HCT116 (cell line): Measurements from ENCODE around the gene CFAP61.

Experiments used
- CEBPB ChIP-seq: IDR thresholded peaks from 2 replicates; pipeline ENCODE4 v1.6.1; 2012; ENCODE audit warnings: low read depth
- CTCF ChIP-seq, 3 experiments: fragments of 200-600 bp in 1 of 3; sonication (generic) in 1 of 3; IDR thresholded peaks in 2 of 3; conservative IDR thresholded peaks in 1 of 3; 2 replicates each; pipeline ENCODE4 v1.5.1; 2012 to 2017; ENCODE audit warnings: low read depth in 2 of 3, low read length in 2 of 3, antibody characterized with exemption in 1 of 3, borderline replicate concordance in 1 of 3, control low read depth in 1 of 3, mild to moderate bottlenecking in 1 of 3, mixed read lengths in 1 of 3, mixed run types in 1 of 3, moderate library complexity in 1 of 3; ENCODE audit not compliant: insufficient read depth in 1 of 3
- EZH2 ChIP-seq: fragments of 200-600 bp; sonication (generic); IDR thresholded peaks from 2 replicates; pipeline ENCODE4 v1.6.1; 2017; ENCODE audit warnings: antibody characterized with exemption, mixed run types
- MAX ChIP-seq: IDR thresholded peaks from 2 replicates; pipeline ENCODE4 v1.6.1; 2012
- POLR2A ChIP-seq: IDR thresholded peaks from 2 replicates; pipeline ENCODE4 v1.7.0; 2011; ENCODE audit warnings: borderline replicate concordance; ENCODE audit not compliant: insufficient read depth, insufficient read length; ENCODE audit errors: extremely low read depth
- POLR2AphosphoS5 ChIP-seq: IDR thresholded peaks from 2 replicates; pipeline ENCODE4 v1.6.1; 2011; ENCODE audit warnings: mild to moderate bottlenecking, low read depth, low read length, moderate library complexity
- RAD21 ChIP-seq: IDR thresholded peaks from 2 replicates; pipeline ENCODE4 v1.6.1; 2012; ENCODE audit warnings: low read depth, mild to moderate bottlenecking
- REST ChIP-seq: IDR thresholded peaks from 2 replicates; pipeline ENCODE4 v1.6.1; 2012; ENCODE audit warnings: low read depth
- SIN3A ChIP-seq: IDR thresholded peaks from 2 replicates; pipeline ENCODE4 v1.6.1; 2012; ENCODE audit warnings: low read depth
- SP1 ChIP-seq: IDR thresholded peaks from 2 replicates; pipeline ENCODE4 v1.6.1; 2012; ENCODE audit warnings: low read depth
- SRF ChIP-seq: IDR thresholded peaks from 2 replicates; pipeline ENCODE4 v1.6.1; 2012; ENCODE audit warnings: low read depth
- YY1 ChIP-seq: IDR thresholded peaks from 2 replicates; pipeline ENCODE4 v1.6.1; 2011; ENCODE audit warnings: low read length, low read depth, moderate library complexity, mild to moderate bottlenecking; ENCODE audit not compliant: insufficient replicate concordance; ENCODE audit errors: extremely low read depth
- ZFX ChIP-seq: fragments of 450-650 bp; IDR thresholded peaks from 2 replicates; pipeline ENCODE4 v1.6.1; 2017
- ZNF274 ChIP-seq: fragments of 200-500 bp; sonication (Bioruptor generic); IDR thresholded peaks from 2 replicates; pipeline ENCODE4 v1.6.1; 2014; ENCODE audit warnings: mild to moderate bottlenecking, low read depth, low read length, inconsistent platforms

GRCh38 chr20:20084296-20084752 is 32.0 kb downstream of the CFAP61 start:
- TF ChIP-seq CTCF (IDR thresholded peaks at IDR 0.05 in 2 of 3, conservative IDR thresholded peaks at IDR 0.05 in 1 of 3; ENCODE audit: borderline replicate concordance in 1 of 3, insufficient read depth in 1 of 3, low read depth in 2 of 3, low read length in 2 of 3) (no peak), SRF (no peak), POLR2A (no peak), REST (no peak), ZNF274 (no peak), POLR2AphosphoS5 (no peak), CEBPB (no peak), SP1 (no peak), MAX (no peak), RAD21 (no peak), YY1 (no peak), EZH2 (no peak), SIN3A (no peak), ZFX (no peak)
